ENCODE data around the gene ADAMTS8. TPM values are rescaled to one million over a fixed set of nuclear protein-coding genes. Genes with fewer than 3 reads are reported as not detected.
"Not testable (repeated sequence)": the region's sequence is repeated elsewhere in the genome, so short reads cannot be mapped to it uniquely, and the experiment has no call there.

ADAMTS8 gene
- total RNA-seq, 4 donors from 2014 or later: 23.5 to 55.5 (median 29.8) TPM

- no peaks in the 10 kb centered on the region for H3K27me3 ChIP-seq
- DNase-seq (ENCODE audit: extremely low spot score): no peak
- intact Hi-C loops (cut with DNase I): loop anchor here (5.0 kb wide), 1 partner anchor 183 kb away; no protein-coding TSS in a partner anchor
- WGBS: 84% methylated on average over 4 of the region's 4 CpGs
- no peaks in the 10 kb centered on the region for H3K9me3 ChIP-seq
- H3K27ac ChIP-seq (replicated peaks in 1 of 4): no peak overlapping the region
- H3K36me3 ChIP-seq: no peaks in the 10 kb centered on the region
- H3K4me1 ChIP-seq: peaks cover 10 to 14% (median 11%) of the 10 kb centered on the region in 4 donors
- H3K4me3 ChIP-seq: no peak overlapping the region
- no peak for TF ChIP-seq POLR2AphosphoS5 (IDR thresholded peaks at IDR 0.05)
- TF ChIP-seq CTCF (IDR thresholded peaks at IDR 0.05): no peak
- no peak for TF ChIP-seq POLR2A (IDR thresholded peaks at IDR 0.05; ENCODE audit: low read depth)
- TF ChIP-seq EP300 (IDR thresholded peaks at IDR 0.05): no peak
Measured at GRCh38 chr11:130439160-130439519, 10.7 kb upstream of the ADAMTS8 start.

DNA sequence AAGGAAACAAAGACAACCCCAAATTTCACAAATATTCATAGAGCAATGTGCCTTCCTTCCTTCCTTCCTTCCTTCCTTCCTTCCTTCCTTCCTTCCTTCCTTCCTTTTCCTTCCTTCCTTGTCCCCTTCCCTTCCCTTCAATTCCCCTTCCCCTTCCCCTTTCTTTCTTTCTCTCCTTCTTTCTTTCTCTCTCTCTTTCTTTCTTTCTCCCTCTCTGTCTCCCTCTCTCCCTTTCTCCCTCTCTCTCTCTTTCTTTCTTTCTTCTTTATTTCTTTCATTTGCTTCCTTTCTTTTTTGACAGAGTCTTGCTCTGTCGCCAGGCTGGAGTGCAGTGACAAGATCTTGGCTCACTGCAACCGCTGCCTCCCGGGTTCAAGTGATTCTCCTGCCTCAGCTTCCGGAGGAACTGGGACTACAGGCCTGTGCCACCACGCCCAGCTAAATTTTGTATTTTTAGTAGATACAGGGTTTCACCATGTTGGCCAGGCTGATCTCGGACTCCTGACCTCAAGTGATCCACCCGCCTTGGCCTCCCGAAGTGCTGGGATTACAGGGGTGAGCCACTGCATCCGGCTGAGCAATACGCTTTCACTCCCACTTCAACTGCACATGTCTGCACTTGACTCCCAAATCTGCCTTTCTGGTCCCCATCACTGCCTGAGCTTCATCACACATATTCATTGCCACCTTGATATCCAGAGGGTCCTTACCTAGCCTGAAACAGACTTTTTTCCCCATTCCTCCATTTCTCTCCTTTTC is 10.2 kb upstream of the ADAMTS8 start:
- peaks cover 10 to 14% (median 11%) of the 10 kb centered on the region in 4 donors for H3K4me1 ChIP-seq
- not testable (repeated sequence) for H3K27me3 ChIP-seq; H3K27ac ChIP-seq (replicated peaks in 1 of 4); H3K36me3 ChIP-seq; H3K9me3 ChIP-seq; H3K4me3 ChIP-seq; DNase-seq (ENCODE audit: extremely low spot score)
- intact Hi-C loops (cut with DNase I): loop anchor here (5.0 kb wide), 1 partner anchor 184 kb away; no protein-coding TSS in a partner anchor
- 83% methylated on average over 10 of the region's 10 CpGs for WGBS

DNA sequence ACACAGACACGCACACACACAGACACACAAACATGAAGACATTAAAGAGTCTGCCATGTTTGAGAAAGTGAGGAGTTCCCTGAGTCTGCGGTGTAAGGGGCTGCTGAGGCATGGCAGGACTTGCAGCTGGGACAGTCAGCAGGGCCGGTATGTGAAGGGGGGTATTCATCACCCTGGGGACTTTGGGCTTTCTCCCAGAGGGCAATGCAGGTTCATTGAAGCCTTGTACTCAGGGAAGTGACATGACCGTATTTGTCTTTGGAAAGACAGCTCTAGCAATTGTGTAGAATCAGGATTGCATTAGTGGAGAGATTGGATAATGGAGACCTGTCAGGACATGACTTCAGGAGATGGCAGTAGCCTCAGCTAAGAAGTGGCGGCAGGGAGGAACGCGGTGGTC is 9.4 kb upstream of the ADAMTS8 start:
- Histone ChIP-seq H3K36me3 (no peaks in the 10 kb centered on the region), H3K27me3 (no peaks in the 10 kb centered on the region), H3K9me3 (no peaks in the 10 kb centered on the region), H3K4me1 (peaks cover 10 to 14% (median 11%) of the 10 kb centered on the region in 4 donors), H3K27ac (replicated peaks in 1 of 4) (no peak overlapping the region), H3K4me3 (no peak overlapping the region)
- DNase-seq (ENCODE audit: extremely low spot score): no peak
- TF ChIP-seq POLR2A (IDR thresholded peaks at IDR 0.05; ENCODE audit: low read depth) (no peak), POLR2AphosphoS5 (IDR thresholded peaks at IDR 0.05) (no peak), CTCF (IDR thresholded peaks at IDR 0.05) (no peak), EP300 (IDR thresholded peaks at IDR 0.05) (no peak)
- intact Hi-C loops (cut with DNase I): loop anchor here (5.0 kb wide), 1 partner anchor 184 kb away; no protein-coding TSS in a partner anchor
- WGBS: 96% methylated on average over 7 of the region's 7 CpGs

- Histone ChIP-seq H3K36me3 (no peaks in the 10 kb centered on the region), H3K9me3 (no peaks in the 10 kb centered on the region), H3K27ac (replicated peaks in 1 of 4) (no peak overlapping the region), H3K27me3 (no peaks in the 10 kb centered on the region), H3K4me3 (no peak overlapping the region), H3K4me1 (peaks cover 10 to 20% (median 14%) of the 10 kb centered on the region in 4 donors)
- intact Hi-C loops (cut with DNase I): loop anchor here (5.0 kb wide), 1 partner anchor 186 kb away; no protein-coding TSS in a partner anchor
- WGBS: 74% methylated on average over 3 of the region's 3 CpGs
- DNase-seq (ENCODE audit: extremely low spot score): no peak
- TF ChIP-seq POLR2A (IDR thresholded peaks at IDR 0.05; ENCODE audit: low read depth) (no peak), EP300 (IDR thresholded peaks at IDR 0.05) (no peak), CTCF (IDR thresholded peaks at IDR 0.05) (no peak), POLR2AphosphoS5 (IDR thresholded peaks at IDR 0.05) (no peak)
Measured at GRCh38 chr11:130436171-130436570, 7.8 kb upstream of the ADAMTS8 start.

DNA sequence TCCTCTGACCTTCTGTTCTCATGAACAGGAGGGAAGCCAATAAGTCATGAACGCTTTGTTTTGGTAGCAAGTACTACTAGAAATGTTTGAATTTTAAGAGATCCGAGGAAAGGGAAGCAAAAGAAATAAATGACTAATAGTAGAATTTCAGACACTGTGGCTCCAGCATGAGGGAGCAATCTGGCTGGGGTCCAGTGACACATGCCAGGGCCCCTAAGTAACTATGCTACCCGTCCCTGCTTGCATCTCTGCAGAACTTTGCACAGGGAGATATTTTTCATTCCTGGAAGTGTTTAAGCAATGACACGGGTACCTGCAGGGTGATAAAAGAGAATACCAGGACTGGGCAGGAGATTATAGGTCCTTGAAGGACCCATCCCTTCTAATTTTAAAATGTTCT is 7.3 kb upstream of the ADAMTS8 start:
- intact Hi-C loops (cut with DNase I): loop anchor here (1.0 to 5.0 kb wide), 2 partner anchors 187 to 427 kb away; no protein-coding TSS in a partner anchor
- peak overlapping the region; percentile 78 to 82 (median 80) for H3K27ac ChIP-seq (replicated peaks in 1 of 4)
- no peaks in the 10 kb centered on the region for H3K36me3 ChIP-seq
- no peak overlapping the region for H3K4me3 ChIP-seq
- DNase-seq (ENCODE audit: extremely low spot score): no peak
- WGBS: 53% methylated on average over 4 of the region's 4 CpGs
- H3K9me3 ChIP-seq: no peaks in the 10 kb centered on the region
- TF ChIP-seq POLR2A (IDR thresholded peaks at IDR 0.05; ENCODE audit: low read depth) (no peak), EP300 (IDR thresholded peaks at IDR 0.05) (no peak), POLR2AphosphoS5 (IDR thresholded peaks at IDR 0.05) (no peak), CTCF (IDR thresholded peaks at IDR 0.05) (no peak)
- H3K27me3 ChIP-seq: no peaks in the 10 kb centered on the region
- H3K4me1 ChIP-seq: peaks cover 10 to 23% (median 14%) of the 10 kb centered on the region in 4 donors

All from esophagus muscularis mucosa (tissue), 4 donors.